Bronchial epithelial cell (primary cell): ENCODE measurements around the gene ZNF592. TPM values are rescaled to one million over a fixed set of nuclear protein-coding genes. Genes with fewer than 3 reads are reported as not detected.

Experiments used
- DNase-seq: peaks from one replicate; pipeline ENCODE4 v3.0.0-alpha.2; 2010; ENCODE audit warnings: low read depth
- FAIRE-seq: peaks from 2 replicates; lab custom pipeline; 2011; peaks lifted over from hg19 to GRCh38; lab: Jason Lieb, UNC
- H3K27me3 ChIP-seq: 2 replicates; pipeline ENCODE4 v1.5.1; 2011; ENCODE audit warnings: low read length; ENCODE audit not compliant: control insufficient read depth, insufficient read depth
- H3K36me3 ChIP-seq: 2 replicates; pipeline ENCODE4 v1.5.1; 2011; ENCODE audit warnings: low read length; ENCODE audit not compliant: control insufficient read depth, insufficient read depth
- H3K4me3 ChIP-seq: 2 replicates; pipeline ENCODE4 v1.5.1; 2011; ENCODE audit warnings: mild to moderate bottlenecking, low read depth, low read length, control low read depth
- CTCF ChIP-seq: IDR thresholded peaks from 2 replicates; pipeline ENCODE4 v1.5.1; 2011; ENCODE audit warnings: mild to moderate bottlenecking, moderate library complexity, low read length, control low read depth, inconsistent platforms; ENCODE audit not compliant: insufficient read depth, severe bottlenecking
- total RNA-seq: library from RNA; depleted of rRNA; stranded (reverse); fragments of >200 nt; gene quantifications from 2 replicates; pipeline ENCODE4 v1.2.1, GENCODE V29; 2014

Gene ZNF592
- 2.6 and 4.1 TPM in 2 replicates for total RNA-seq

DNA sequence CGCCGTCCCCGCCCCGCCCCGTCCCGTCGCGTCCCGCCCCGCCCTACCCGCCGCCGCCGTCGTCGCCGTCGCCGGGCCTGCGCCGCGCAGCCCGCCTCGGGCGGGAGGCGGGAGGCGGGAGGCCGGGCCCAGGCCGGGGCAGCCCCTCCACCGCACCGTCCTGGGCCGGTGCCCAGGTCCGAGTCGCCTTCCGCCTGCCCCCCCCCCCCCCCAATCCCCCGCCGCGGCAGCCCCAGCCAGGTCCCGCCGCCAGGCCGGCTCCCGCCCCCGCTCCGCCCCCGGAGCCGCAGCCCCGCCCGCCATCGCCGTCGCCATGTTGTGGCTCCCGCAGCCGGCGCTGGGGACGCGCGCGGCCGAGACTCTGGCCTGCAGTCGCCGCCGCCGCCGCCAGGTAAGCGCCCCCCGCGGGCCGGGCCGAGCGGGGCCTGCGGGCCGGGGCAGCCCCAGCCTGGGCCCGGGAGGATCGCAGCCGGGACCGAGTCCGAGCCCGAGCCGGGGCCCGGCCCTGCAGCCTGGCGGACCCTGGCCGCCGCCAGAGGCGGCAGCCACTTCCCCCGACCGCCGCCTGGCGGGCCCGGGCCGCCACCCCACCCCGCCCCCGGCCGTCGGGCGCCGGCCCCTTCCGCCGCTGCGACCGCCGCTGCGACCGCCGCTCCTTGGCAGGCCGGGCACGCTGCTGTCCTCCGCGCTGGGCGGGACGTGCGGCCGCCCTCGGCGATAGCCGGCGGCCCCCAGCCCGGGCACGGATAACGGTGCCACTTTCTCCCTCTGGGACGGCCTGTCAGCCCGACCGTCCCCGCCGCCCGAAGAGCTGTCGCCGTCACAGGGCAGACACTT, at the start of gene ZNF592:
ZNF592 (plus strand) TSS at position 319 of the 837 bp plus-strand sequence. CDS start 34,084 bp downstream, outside the sequence.
- no peak for TF ChIP-seq CTCF
- no peak for FAIRE-seq
- peak; percentile 28 for DNase-seq
- Histone ChIP-seq H3K36me3 (no peaks in the 10 kb centered on the region), H3K4me3 (peak within 1 kb of the TSS; percentile 91), H3K27me3 (no peaks in the 10 kb centered on the region)

GRCh38 chr15:84699538-84700191, 48.7 kb upstream of the ZNF592 start:
- Histone ChIP-seq H3K4me3 (no peak overlapping the region), H3K27me3 (no peaks in the 10 kb centered on the region), H3K36me3 (no peaks in the 10 kb centered on the region)
- DNase-seq (no peak), FAIRE-seq (no peak)
- TF ChIP-seq CTCF = no peak

GRCh38 chr15:84702961-84703482, 45.4 kb upstream of the ZNF592 start:
- H3K36me3 ChIP-seq = peaks cover 1% of the 10 kb centered on the region
- DNase-seq = no peak
- H3K4me3 ChIP-seq = no peak overlapping the region
- H3K27me3 ChIP-seq = no peaks in the 10 kb centered on the region
- no peak for FAIRE-seq
- no peak for TF ChIP-seq CTCF

DNA sequence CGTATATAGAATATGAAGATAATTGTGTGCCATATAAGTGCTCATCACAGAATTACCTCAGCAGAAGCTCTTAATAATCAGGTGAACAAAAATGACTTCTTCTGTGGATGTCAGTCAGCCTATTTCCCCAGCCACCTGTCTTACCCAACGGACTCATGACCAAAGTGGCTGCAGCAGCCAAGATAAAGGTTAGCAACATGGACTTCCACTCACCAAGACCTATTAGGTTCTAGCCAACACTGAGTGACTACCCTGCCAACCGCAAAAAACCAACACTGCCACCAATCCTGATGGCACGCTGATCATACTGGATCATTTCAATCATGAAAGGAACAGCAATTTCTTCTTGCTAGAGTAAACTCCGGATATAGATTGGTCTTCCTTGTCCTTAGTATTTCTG, 44.6 kb upstream of the ZNF592 start:
- FAIRE-seq (no peak), DNase-seq (no peak)
- Histone ChIP-seq H3K36me3 (peaks cover 1% of the 10 kb centered on the region), H3K27me3 (no peaks in the 10 kb centered on the region), H3K4me3 (no peak overlapping the region)
- TF ChIP-seq CTCF = no peak

GRCh38 chr15:84714372-84714771, 34.0 kb upstream of the ZNF592 start:
- Histone ChIP-seq H3K27me3 (no peaks in the 10 kb centered on the region), H3K36me3 (peaks cover 4% of the 10 kb centered on the region), H3K4me3 (peak overlapping the region; percentile 95)
- DNase-seq (no peak), FAIRE-seq (no peak)
- TF ChIP-seq CTCF = no peak
